Measurements from ENCODE around the gene WDR48. TPM values are rescaled to one million over a fixed set of nuclear protein-coding genes. Genes with fewer than 3 reads are reported as not detected.
A peak's percentile ranks its signal among the peaks of the same experiment; 100 is the strongest.

WDR48 gene
- total RNA-seq, 1 donor from 2014 or later, result 38.5 TPM

GRCh38 chr3:39050029-39050428 is 1.8 kb upstream of the WDR48 start:
- no peak overlapping the region for H3K4me3 ChIP-seq (ENCODE audit: insufficient read depth, low read depth, low read length)
- Mint-ChIP-seq H3K27me3 (ENCODE audit: low read depth, unreplicated experiment) (no peaks in the 10 kb centered on the region), H3K4me3 (ENCODE audit: unreplicated experiment) (no peak overlapping the region), H3K27ac (ENCODE audit: unreplicated experiment) (no peak overlapping the region), H3K4me1 (ENCODE audit: low read depth, unreplicated experiment) (peaks cover 7% of the 10 kb centered on the region), H3K36me3 (ENCODE audit: low read depth, unreplicated experiment) (no peaks in the 10 kb centered on the region), H3K9me3 (ENCODE audit: unreplicated experiment) (no peaks in the 10 kb centered on the region)
- no peak for TF ChIP-seq EZH2 (IDR thresholded peaks at IDR 0.05; ENCODE audit: insufficient read depth, low read length)
- no peak for TF ChIP-seq CTCF (IDR thresholded peaks at IDR 0.05; ENCODE audit: insufficient read depth, low read depth, low read length)
- peaks cover 7% of the 10 kb centered on the region for H4K20me1 ChIP-seq (ENCODE audit: insufficient read depth, low read length)
- DNase-seq (ENCODE audit: low read depth), result no peak
- no peak overlapping the region for H3K9ac ChIP-seq (ENCODE audit: low read length)
- FAIRE-seq, result no peak
- H3K4me2 ChIP-seq (ENCODE audit: low read length), result no peak overlapping the region
- no peak overlapping the region for H3K27ac ChIP-seq (ENCODE audit: low read depth, low read length)
- no peak overlapping the region for H2AFZ ChIP-seq (ENCODE audit: low read depth, low read length)
- H3K36me3 ChIP-seq (ENCODE audit: insufficient read depth, low read length), result no peaks in the 10 kb centered on the region
- H3K9me3 ChIP-seq (ENCODE audit: insufficient read depth, low read depth, low read length), result no peaks in the 10 kb centered on the region
- H3K4me1 ChIP-seq (ENCODE audit: insufficient read depth, low read length), result peaks cover 5% of the 10 kb centered on the region
- H3K79me2 ChIP-seq (ENCODE audit: insufficient read depth, low read length), result peaks cover 32% of the 10 kb centered on the region
- H3K27me3 ChIP-seq (ENCODE audit: insufficient read depth, low read length), result no peaks in the 10 kb centered on the region

GRCh38 chr3:39052583-39052982 is 767 bp downstream of the WDR48 start:
- Mint-ChIP-seq H3K27ac (ENCODE audit: unreplicated experiment) (peak overlapping the region; percentile 78), H3K36me3 (ENCODE audit: low read depth, unreplicated experiment) (no peaks in the 10 kb centered on the region), H3K27me3 (ENCODE audit: low read depth, unreplicated experiment) (no peaks in the 10 kb centered on the region), H3K4me3 (ENCODE audit: unreplicated experiment) (peak overlapping the region; percentile 91), H3K4me1 (ENCODE audit: low read depth, unreplicated experiment) (peaks cover 14% of the 10 kb centered on the region), H3K9me3 (ENCODE audit: unreplicated experiment) (no peaks in the 10 kb centered on the region)
- Histone ChIP-seq H4K20me1 (ENCODE audit: insufficient read depth, low read length) (peaks cover 15% of the 10 kb centered on the region), H3K27me3 (ENCODE audit: insufficient read depth, low read length) (no peaks in the 10 kb centered on the region), H3K9ac (ENCODE audit: low read length) (peak overlapping the region; percentile 94), H2AFZ (ENCODE audit: low read depth, low read length) (peak overlapping the region; percentile 100), H3K4me1 (ENCODE audit: insufficient read depth, low read length) (peaks cover 19% of the 10 kb centered on the region), H3K4me3 (ENCODE audit: insufficient read depth, low read depth, low read length) (peak overlapping the region; percentile 86), H3K79me2 (ENCODE audit: insufficient read depth, low read length) (peaks cover 50% of the 10 kb centered on the region), H3K9me3 (ENCODE audit: insufficient read depth, low read depth, low read length) (no peaks in the 10 kb centered on the region), H3K27ac (ENCODE audit: low read depth, low read length) (peak overlapping the region; percentile 81), H3K36me3 (ENCODE audit: insufficient read depth, low read length) (no peaks in the 10 kb centered on the region), H3K4me2 (ENCODE audit: low read length) (peak overlapping the region; percentile 97)
- DNase-seq (ENCODE audit: low read depth) (no peak), FAIRE-seq (no peak)
- TF ChIP-seq EZH2 (IDR thresholded peaks at IDR 0.05; ENCODE audit: insufficient read depth, low read length) (no peak), CTCF (IDR thresholded peaks at IDR 0.05; ENCODE audit: insufficient read depth, low read depth, low read length) (no peak)

- Mint-ChIP-seq H3K4me1 (ENCODE audit: low read depth, unreplicated experiment) (peaks cover 14% of the 10 kb centered on the region), H3K9me3 (ENCODE audit: unreplicated experiment) (no peaks in the 10 kb centered on the region), H3K4me3 (ENCODE audit: unreplicated experiment) (no peak overlapping the region), H3K27me3 (ENCODE audit: low read depth, unreplicated experiment) (no peaks in the 10 kb centered on the region), H3K36me3 (ENCODE audit: low read depth, unreplicated experiment) (no peaks in the 10 kb centered on the region), H3K27ac (ENCODE audit: unreplicated experiment) (no peak overlapping the region)
- H4K20me1 ChIP-seq (ENCODE audit: insufficient read depth, low read length), result peaks cover 15% of the 10 kb centered on the region
- FAIRE-seq, result no peak
- no peak for TF ChIP-seq EZH2 (IDR thresholded peaks at IDR 0.05; ENCODE audit: insufficient read depth, low read length)
- TF ChIP-seq CTCF (IDR thresholded peaks at IDR 0.05; ENCODE audit: insufficient read depth, low read depth, low read length), result no peak
- H3K4me3 ChIP-seq (ENCODE audit: insufficient read depth, low read depth, low read length), result no peak overlapping the region
- peaks cover 19% of the 10 kb centered on the region for H3K4me1 ChIP-seq (ENCODE audit: insufficient read depth, low read length)
- no peak overlapping the region for H3K4me2 ChIP-seq (ENCODE audit: low read length)
- H3K27ac ChIP-seq (ENCODE audit: low read depth, low read length), result no peak overlapping the region
- no peaks in the 10 kb centered on the region for H3K36me3 ChIP-seq (ENCODE audit: insufficient read depth, low read length)
- H3K79me2 ChIP-seq (ENCODE audit: insufficient read depth, low read length), result peaks cover 61% of the 10 kb centered on the region
- no peaks in the 10 kb centered on the region for H3K27me3 ChIP-seq (ENCODE audit: insufficient read depth, low read length)
- H2AFZ ChIP-seq (ENCODE audit: low read depth, low read length), result no peak overlapping the region
- no peak overlapping the region for H3K9ac ChIP-seq (ENCODE audit: low read length)
- DNase-seq (ENCODE audit: low read depth), result no peak
- H3K9me3 ChIP-seq (ENCODE audit: insufficient read depth, low read depth, low read length), result no peaks in the 10 kb centered on the region
These were observed 1.9 kb downstream of the WDR48 start for GRCh38 chr3:39053696-39054095.

All from astrocyte (in vitro differentiated cells and primary cell).